Liver (tissue), 9 donors: Measurements from ENCODE around the gene ATP6V1G1. TPM values are rescaled to one million over a fixed set of nuclear protein-coding genes. Genes with fewer than 3 reads are reported as not detected.

Experiments used
- DNase-seq: peaks from one replicate; pipeline ENCODE4 v3.0.0-alpha.2; 2017; ENCODE audit warnings: low spot score
- H3K27ac ChIP-seq, 2 donors: one replicate each; pipeline ENCODE4 v1.7.0; 2013; ENCODE audit warnings: inconsistent platforms in 2 of 2, low read length in 2 of 2, control low read depth in 1 of 2, low read depth in 1 of 2, mild to moderate bottlenecking in 1 of 2
- H3K27me3 ChIP-seq, 4 donors: one replicate each; pipeline versions ENCODE4 v1.6.1 to v1.7.0; 2013; ENCODE audit warnings: low read length in 3 of 4, inconsistent platforms in 1 of 4, mild to moderate bottlenecking in 1 of 4, moderate library complexity in 1 of 4; ENCODE audit not compliant: control insufficient read depth in 4 of 4, insufficient read depth in 4 of 4
- H3K36me3 ChIP-seq, 4 donors: one replicate each; pipeline versions ENCODE4 v1.6.1 to v1.7.0; 2013; ENCODE audit warnings: low read length in 3 of 4, mild to moderate bottlenecking in 3 of 4, low read depth in 1 of 4, moderate library complexity in 1 of 4; ENCODE audit not compliant: control insufficient read depth in 4 of 4, insufficient read depth in 3 of 4
- H3K4me1 ChIP-seq, 4 donors: one replicate each; pipeline versions ENCODE4 v1.6.1 to v1.7.0; 2013; ENCODE audit warnings: low read length in 3 of 4, mild to moderate bottlenecking in 3 of 4, moderate library complexity in 1 of 4; ENCODE audit not compliant: control insufficient read depth in 4 of 4, insufficient read depth in 4 of 4
- H3K4me3 ChIP-seq, 3 donors: one replicate each; pipeline versions ENCODE4 v1.6.1 to v1.7.0; 2013; ENCODE audit warnings: low read length in 3 of 3, control low read depth in 1 of 3, low read depth in 1 of 3, mild to moderate bottlenecking in 1 of 3
- H3K9ac ChIP-seq, 2 donors: one replicate each; pipeline ENCODE4 v1.7.0; 2013; ENCODE audit warnings: low read length in 2 of 2, mild to moderate bottlenecking in 2 of 2, moderate library complexity in 2 of 2, control low read depth in 1 of 2, low read depth in 1 of 2
- H3K9me3 ChIP-seq, 4 donors: one replicate each; pipeline versions ENCODE4 v1.6.1 to v1.7.0; 2013; ENCODE audit warnings: low read length in 3 of 4; ENCODE audit not compliant: control insufficient read depth in 4 of 4
- ATF3 ChIP-seq: IDR thresholded peaks from 2 replicates; pipeline ENCODE4 v1.6.1; 2016; ENCODE audit warnings: antibody characterized with exemption
- CTCF ChIP-seq: fragments of 150-350 bp; IDR thresholded peaks from 2 replicates; pipeline ENCODE4 v1.5.1; 2017; ENCODE audit warnings: improper control_type of control experiment, low read depth, low read length; ENCODE audit not compliant: missing input control
- EGR1 ChIP-seq, 2 donors: IDR thresholded peaks; 2 replicates each; pipeline ENCODE4 v1.6.1; 2016 to 2018; ENCODE audit warnings: antibody characterized with exemption in 2 of 2, low read depth in 2 of 2
- FOXA1 ChIP-seq: IDR thresholded peaks from 2 replicates; pipeline ENCODE4 v1.6.1; 2016; ENCODE audit warnings: antibody characterized with exemption
- FOXA2 ChIP-seq: IDR thresholded peaks from 2 replicates; pipeline ENCODE4 v1.6.1; 2016; ENCODE audit warnings: antibody characterized with exemption
- GABPA ChIP-seq, 2 donors: IDR thresholded peaks in 1 of 2; conservative IDR thresholded peaks in 1 of 2; 2 replicates each; pipeline ENCODE4 v1.6.1; 2016; ENCODE audit warnings: antibody characterized with exemption in 2 of 2, mild to moderate bottlenecking in 1 of 2, moderate library complexity in 1 of 2
- HNF4A ChIP-seq, 2 donors: conservative IDR thresholded peaks; 2 replicates each; pipeline ENCODE4 v1.6.1; 2016; ENCODE audit warnings: antibody characterized with exemption in 2 of 2, mild to moderate bottlenecking in 2 of 2
- HNF4G ChIP-seq: IDR thresholded peaks from 2 replicates; pipeline ENCODE4 v1.6.1; 2016; ENCODE audit warnings: antibody characterized with exemption
- JUND ChIP-seq, 2 donors: IDR thresholded peaks; 2 replicates each; pipeline ENCODE4 v1.6.1; 2016; ENCODE audit warnings: antibody characterized with exemption in 2 of 2
- MAX ChIP-seq: IDR thresholded peaks from 2 replicates; pipeline ENCODE4 v1.6.1; 2016; ENCODE audit warnings: antibody characterized with exemption
- NR2F2 ChIP-seq: IDR thresholded peaks from 2 replicates; pipeline ENCODE4 v1.6.1; 2016; ENCODE audit warnings: antibody characterized with exemption
- RAD21 ChIP-seq, 2 donors: IDR thresholded peaks; 2 replicates each; pipeline ENCODE4 v1.6.1; 2016; ENCODE audit warnings: antibody characterized with exemption in 2 of 2, mild to moderate bottlenecking in 2 of 2
- REST ChIP-seq: IDR thresholded peaks from 2 replicates; pipeline ENCODE4 v1.6.1; 2016; ENCODE audit warnings: antibody characterized with exemption, mild to moderate bottlenecking
- RXRA ChIP-seq, 2 donors: IDR thresholded peaks; 2 replicates each; pipeline ENCODE4 v1.6.1; 2017 to 2018; ENCODE audit warnings: antibody characterized with exemption in 2 of 2, mild to moderate bottlenecking in 1 of 2
- SP1 ChIP-seq: IDR thresholded peaks from 2 replicates; pipeline ENCODE4 v1.6.1; 2018; ENCODE audit warnings: antibody characterized with exemption, mild to moderate bottlenecking
- TAF1 ChIP-seq: conservative IDR thresholded peaks from 2 replicates; pipeline ENCODE4 v1.6.1; 2016; ENCODE audit warnings: antibody characterized with exemption, mild to moderate bottlenecking
- YY1 ChIP-seq: IDR thresholded peaks from 2 replicates; pipeline ENCODE4 v1.6.1; 2016; ENCODE audit warnings: antibody characterized with exemption, mild to moderate bottlenecking
- ZBTB33 ChIP-seq: IDR thresholded peaks from 2 replicates; pipeline ENCODE4 v1.6.1; 2016; ENCODE audit warnings: antibody characterized with exemption
- WGBS: extraction: QIAGEN DNeasy Blood & Tissue Kit; methylation state at CpG from one replicate; pipeline ENCODE4 v1.1.7; 2013; 5-methylcytosine and 5-hydroxymethylcytosine counted together
- polyA plus RNA-seq, 2 donors: library from polyadenylated mRNA; stranded (reverse) in 1 of 2; unstranded in 1 of 2; fragments of 200-250 nt in 1 of 2; fragments of >200 nt in 1 of 2; fragmentation: Nextera tagmentation in 1 of 2; extraction: Ambion mirVana in 1 of 2; gene quantifications; one replicate each; pipeline versions ENCODE4 v1.2.1 to v1.2.3, GENCODE V29; 2013 to 2015
- total RNA-seq, 2 donors: library from RNA; depleted of rRNA; stranded (reverse); fragments of >200 nt; gene quantifications; one replicate each; pipeline ENCODE4 v1.2.3, GENCODE V29; 2014
- donor health status: healthy.
- donor health status: healthy.
- donor health status: healthy.
- donor health status: healthy.
- donor health status: healthy.

ATP6V1G1 gene
- total and polyA plus RNA-seq, 4 donors: 41.4 to 152 (median 75.7) TPM

- H3K27ac ChIP-seq: peak overlapping the region; percentile 78 to 79
- no peaks in the 10 kb centered on the region for H3K9me3 ChIP-seq
- peak overlapping the region in 1 of 2 donors; percentile 68 for H3K9ac ChIP-seq
- no peaks in the 10 kb centered on the region for H3K27me3 ChIP-seq
- peaks cover 0 to 26% (median 10%) of the 10 kb centered on the region in 4 donors for H3K4me1 ChIP-seq
- WGBS: 7% methylated on average over 58 of the region's 58 CpGs
- peak overlapping the region; percentile 69 to 87 (median 71) for H3K4me3 ChIP-seq
- DNase-seq: peak; percentile 40
- H3K36me3 ChIP-seq: no peaks in the 10 kb centered on the region
- TF ChIP-seq RXRA (IDR thresholded peaks at IDR 0.05) (no peak), REST (no peak), MAX (no peak), RAD21 (IDR thresholded peaks at IDR 0.05) (no peak), HNF4G (no peak), FOXA1 (no peak), EGR1 (IDR thresholded peaks at IDR 0.05; ENCODE audit: low read depth in 2 of 2) (no peak), NR2F2 (no peak), CTCF (no peak), ATF3 (no peak), FOXA2 (no peak), YY1 (no peak), SP1 (no peak), HNF4A (conservative IDR thresholded peaks at IDR 0.05) (no peak), JUND (IDR thresholded peaks at IDR 0.05) (no peak), ZBTB33 (no peak), TAF1 (no peak), GABPA (IDR thresholded peaks at IDR 0.05 in 1 of 2, conservative IDR thresholded peaks at IDR 0.05 in 1 of 2) (no peak)
Measured at GRCh38 chr9:114611516-114612271, 24.1 kb downstream of the ATP6V1G1 start.
